SK-N-SH treated with all-trans-retinoic acid at 6 μM for 48 hours (cell line): ENCODE data around the gene RBM42.

Source experiments
- ATAC-seq: fragments of 200-7000 bp; cut with Tn5 transposase; 3 replicates; pipeline ENCODE4 v1.9.1; 2020; ENCODE audit warnings: mild to moderate bottlenecking, moderate library complexity
- ARNTL ChIP-seq: fragments of 450-650 bp; formaldehyde crosslinking; IDR thresholded peaks from 2 replicates; pipeline ENCODE4 v1.5.0; 2020; ENCODE audit warnings: low read depth, mild to moderate bottlenecking, moderate library complexity, borderline replicate concordance
- BACH2 ChIP-seq: fragments of 250-450 bp; sonication (Bioruptor Pico); IDR thresholded peaks from 2 replicates; pipeline ENCODE4 v1.9.0; 2021; ENCODE audit warnings: mild to moderate bottlenecking, borderline replicate concordance
- CSDC2 ChIP-seq: fragments of 250-450 bp; sonication (Bioruptor Pico); IDR thresholded peaks from 2 replicates; pipeline ENCODE4 v1.5.0; 2020; ENCODE audit warnings: mild to moderate bottlenecking, moderate library complexity
- ESRRG ChIP-seq: fragments of 250-450 bp; sonication (Bioruptor Pico); IDR thresholded peaks from 2 replicates; pipeline ENCODE4 v1.6.1; 2021; ENCODE audit warnings: mild to moderate bottlenecking
- GLIS3 ChIP-seq: fragments of 250-450 bp; sonication (Bioruptor Pico); IDR thresholded peaks from 2 replicates; pipeline ENCODE4 v1.5.0; 2020; ENCODE audit warnings: mild to moderate bottlenecking, moderate library complexity
- ISL1 ChIP-seq: fragments of 250-450 bp; sonication (Bioruptor Pico); IDR thresholded peaks from 2 replicates; pipeline ENCODE4 v2.1.2; 2022; ENCODE audit warnings: mild to moderate bottlenecking, moderate library complexity
- OSR1 ChIP-seq: fragments of 250-450 bp; sonication (Bioruptor Pico); IDR thresholded peaks from 2 replicates; pipeline ENCODE4 v1.8.0; 2022; ENCODE audit warnings: moderate library complexity, mild to moderate bottlenecking, inconsistent platforms
- PPARA ChIP-seq: fragments of 250-450 bp; sonication (Bioruptor Pico); IDR thresholded peaks from 2 replicates; pipeline ENCODE4 v1.5.0; 2020; ENCODE audit warnings: mild to moderate bottlenecking, borderline replicate concordance
- RARB ChIP-seq: fragments of 250-450 bp; sonication (Bioruptor Pico); IDR thresholded peaks from 2 replicates; pipeline ENCODE4 v1.8.0; 2021; ENCODE audit warnings: mild to moderate bottlenecking, moderate library complexity
- SNAI2 ChIP-seq: fragments of 250-450 bp; sonication (Bioruptor Pico); IDR thresholded peaks from 2 replicates; pipeline ENCODE4 v1.5.0; 2020; ENCODE audit warnings: mild to moderate bottlenecking, moderate library complexity
- TCF4 ChIP-seq: fragments of 250-450 bp; sonication (Bioruptor Pico); IDR thresholded peaks from 2 replicates; pipeline ENCODE4 v1.8.0; 2021; ENCODE audit warnings: mild to moderate bottlenecking, moderate library complexity, borderline replicate concordance
- TOX ChIP-seq: fragments of 250-450 bp; sonication (Bioruptor Pico); IDR thresholded peaks from 2 replicates; pipeline ENCODE4 v1.8.0; 2021; ENCODE audit warnings: mild to moderate bottlenecking, moderate library complexity, borderline replicate concordance
- ZFP3 ChIP-seq: fragments of 250-450 bp; sonication (Bioruptor Pico); IDR thresholded peaks from 2 replicates; pipeline ENCODE4 v1.5.0; 2020; ENCODE audit warnings: mild to moderate bottlenecking, moderate library complexity
- ZFP30 ChIP-seq: fragments of 450-650 bp; formaldehyde crosslinking; IDR thresholded peaks from 2 replicates; pipeline ENCODE4 v1.5.0; 2022; ENCODE audit warnings: mild to moderate bottlenecking, moderate library complexity
- ZNF70 ChIP-seq: fragments of 450-650 bp; formaldehyde crosslinking; IDR thresholded peaks from 2 replicates; pipeline ENCODE4 v1.5.0; 2020; ENCODE audit warnings: mild to moderate bottlenecking, moderate library complexity
- ZNF8 ChIP-seq: fragments of 450-650 bp; formaldehyde crosslinking; IDR thresholded peaks from 2 replicates; pipeline ENCODE4 v1.5.0; 2020; ENCODE audit warnings: mild to moderate bottlenecking, moderate library complexity
- TF ChIP-seq, protein P1 (sequence below): fragments of 250-450 bp; sonication (Bioruptor Pico); IDR thresholded peaks from 2 replicates; pipeline ENCODE4 v1.8.0; 2021; ENCODE audit warnings: low read depth, mild to moderate bottlenecking, moderate library complexity, borderline replicate concordance
- TF ChIP-seq, protein P2 (sequence below): fragments of 250-450 bp; sonication (Bioruptor Pico); IDR thresholded peaks from 2 replicates; pipeline ENCODE4 v1.5.0; 2020; ENCODE audit warnings: mild to moderate bottlenecking, moderate library complexity
- TF ChIP-seq, protein P3 (sequence below): fragments of 250-450 bp; sonication (Bioruptor Pico); IDR thresholded peaks from 2 replicates; pipeline ENCODE4 v1.5.1; 2020; ENCODE audit warnings: low read depth, mild to moderate bottlenecking, moderate library complexity
- TF ChIP-seq, protein P4 (sequence below): fragments of 250-450 bp; sonication (Bioruptor Pico); IDR thresholded peaks from 2 replicates; pipeline ENCODE4 v1.5.1; 2021; ENCODE audit warnings: mild to moderate bottlenecking, moderate library complexity

Gene RBM42

DNA sequence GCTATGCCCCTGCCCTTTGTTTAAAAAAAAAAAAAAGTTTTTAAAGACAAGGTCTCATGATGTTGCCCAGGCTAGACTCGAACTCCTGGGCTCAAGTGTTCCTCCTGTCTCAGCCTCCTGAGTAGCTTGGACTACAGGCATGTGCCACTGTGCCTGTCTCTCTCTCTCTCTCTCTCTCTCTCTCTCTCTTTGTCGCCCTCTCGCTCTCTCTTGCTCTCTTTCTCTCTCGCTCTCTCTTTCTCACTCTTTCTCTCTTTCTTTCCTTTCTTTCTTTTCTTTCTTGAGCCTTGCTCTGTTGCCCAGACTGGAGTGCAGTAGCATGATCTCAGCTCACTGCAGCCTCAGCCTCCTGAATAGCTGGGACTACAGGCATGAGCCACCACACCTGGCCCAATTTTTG is 26.8 kb downstream of the RBM42 start:
- TF ChIP-seq, protein P1, sequence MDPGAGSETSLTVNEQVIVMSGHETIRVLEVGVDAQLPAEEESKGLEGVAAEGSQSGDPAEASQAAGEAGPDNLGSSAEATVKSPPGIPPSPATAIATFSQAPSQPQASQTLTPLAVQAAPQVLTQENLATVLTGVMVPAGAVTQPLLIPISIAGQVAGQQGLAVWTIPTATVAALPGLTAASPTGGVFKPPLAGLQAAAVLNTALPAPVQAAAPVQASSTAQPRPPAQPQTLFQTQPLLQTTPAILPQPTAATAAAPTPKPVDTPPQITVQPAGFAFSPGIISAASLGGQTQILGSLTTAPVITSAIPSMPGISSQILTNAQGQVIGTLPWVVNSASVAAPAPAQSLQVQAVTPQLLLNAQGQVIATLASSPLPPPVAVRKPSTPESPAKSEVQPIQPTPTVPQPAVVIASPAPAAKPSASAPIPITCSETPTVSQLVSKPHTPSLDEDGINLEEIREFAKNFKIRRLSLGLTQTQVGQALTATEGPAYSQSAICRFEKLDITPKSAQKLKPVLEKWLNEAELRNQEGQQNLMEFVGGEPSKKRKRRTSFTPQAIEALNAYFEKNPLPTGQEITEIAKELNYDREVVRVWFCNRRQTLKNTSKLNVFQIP (CRISPR knock-in tag) = no peak
- TF ChIP-seq, protein P2, sequence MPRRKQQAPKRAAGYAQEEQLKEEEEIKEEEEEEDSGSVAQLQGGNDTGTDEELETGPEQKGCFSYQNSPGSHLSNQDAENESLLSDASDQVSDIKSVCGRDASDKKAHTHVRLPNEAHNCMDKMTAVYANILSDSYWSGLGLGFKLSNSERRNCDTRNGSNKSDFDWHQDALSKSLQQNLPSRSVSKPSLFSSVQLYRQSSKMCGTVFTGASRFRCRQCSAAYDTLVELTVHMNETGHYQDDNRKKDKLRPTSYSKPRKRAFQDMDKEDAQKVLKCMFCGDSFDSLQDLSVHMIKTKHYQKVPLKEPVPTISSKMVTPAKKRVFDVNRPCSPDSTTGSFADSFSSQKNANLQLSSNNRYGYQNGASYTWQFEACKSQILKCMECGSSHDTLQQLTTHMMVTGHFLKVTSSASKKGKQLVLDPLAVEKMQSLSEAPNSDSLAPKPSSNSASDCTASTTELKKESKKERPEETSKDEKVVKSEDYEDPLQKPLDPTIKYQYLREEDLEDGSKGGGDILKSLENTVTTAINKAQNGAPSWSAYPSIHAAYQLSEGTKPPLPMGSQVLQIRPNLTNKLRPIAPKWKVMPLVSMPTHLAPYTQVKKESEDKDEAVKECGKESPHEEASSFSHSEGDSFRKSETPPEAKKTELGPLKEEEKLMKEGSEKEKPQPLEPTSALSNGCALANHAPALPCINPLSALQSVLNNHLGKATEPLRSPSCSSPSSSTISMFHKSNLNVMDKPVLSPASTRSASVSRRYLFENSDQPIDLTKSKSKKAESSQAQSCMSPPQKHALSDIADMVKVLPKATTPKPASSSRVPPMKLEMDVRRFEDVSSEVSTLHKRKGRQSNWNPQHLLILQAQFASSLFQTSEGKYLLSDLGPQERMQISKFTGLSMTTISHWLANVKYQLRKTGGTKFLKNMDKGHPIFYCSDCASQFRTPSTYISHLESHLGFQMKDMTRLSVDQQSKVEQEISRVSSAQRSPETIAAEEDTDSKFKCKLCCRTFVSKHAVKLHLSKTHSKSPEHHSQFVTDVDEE = no peak
- no peak for TF ChIP-seq ARNTL (CRISPR knock-in tag)
- TF ChIP-seq ZFP30 (CRISPR knock-in tag) = no peak
- TF ChIP-seq GLIS3 (CRISPR knock-in tag) = no peak
- TF ChIP-seq RARB = no peak
- no peak for TF ChIP-seq BACH2 (CRISPR knock-in tag)
- TF ChIP-seq OSR1 = no peak
- no peak for TF ChIP-seq ZNF70 (CRISPR knock-in tag)
- TF ChIP-seq TOX = no peak
- TF ChIP-seq ZNF8 = no peak
- no peak for TF ChIP-seq CSDC2 (CRISPR knock-in tag)
- no peak for TF ChIP-seq ISL1 (CRISPR knock-in tag)
- no peak for TF ChIP-seq PPARA (CRISPR knock-in tag)
- TF ChIP-seq, protein P3, sequence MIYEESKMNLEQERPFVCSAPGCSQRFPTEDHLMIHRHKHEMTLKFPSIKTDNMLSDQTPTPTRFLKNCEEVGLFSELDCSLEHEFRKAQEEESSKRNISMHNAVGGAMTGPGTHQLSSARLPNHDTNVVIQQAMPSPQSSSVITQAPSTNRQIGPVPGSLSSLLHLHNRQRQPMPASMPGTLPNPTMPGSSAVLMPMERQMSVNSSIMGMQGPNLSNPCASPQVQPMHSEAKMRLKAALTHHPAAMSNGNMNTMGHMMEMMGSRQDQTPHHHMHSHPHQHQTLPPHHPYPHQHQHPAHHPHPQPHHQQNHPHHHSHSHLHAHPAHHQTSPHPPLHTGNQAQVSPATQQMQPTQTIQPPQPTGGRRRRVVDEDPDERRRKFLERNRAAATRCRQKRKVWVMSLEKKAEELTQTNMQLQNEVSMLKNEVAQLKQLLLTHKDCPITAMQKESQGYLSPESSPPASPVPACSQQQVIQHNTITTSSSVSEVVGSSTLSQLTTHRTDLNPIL (CRISPR knock-in tag) = no peak
- no peak for ATAC-seq

DNA sequence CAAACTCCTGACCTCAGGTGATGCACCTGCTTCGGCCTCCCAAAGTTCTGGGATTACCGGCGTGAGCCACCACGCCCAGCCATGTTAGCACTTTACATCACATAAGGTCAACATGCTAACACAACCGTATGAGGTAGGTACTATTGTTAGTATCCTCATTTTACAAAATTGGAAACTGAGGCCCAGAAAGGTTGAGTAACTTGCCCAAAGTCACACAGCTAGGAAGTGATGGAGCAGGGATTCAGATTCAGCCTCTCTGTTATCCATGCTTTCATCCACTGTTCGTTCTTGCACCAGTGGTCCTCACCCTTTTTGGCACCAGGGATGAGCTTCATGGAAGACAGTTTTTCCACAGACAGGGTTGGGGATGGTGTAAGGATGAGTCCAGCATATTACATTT is 27.9 kb downstream of the RBM42 start:
- ATAC-seq = no peak
- TF ChIP-seq ZNF8 (no peak), ZFP30 (CRISPR knock-in tag) (no peak), ZFP3 (no peak), GLIS3 (CRISPR knock-in tag) (no peak), CSDC2 (CRISPR knock-in tag) (no peak), ESRRG (no peak), ARNTL (CRISPR knock-in tag) (no peak), TCF4 (CRISPR knock-in tag) (no peak), OSR1 (no peak), PPARA (CRISPR knock-in tag) (no peak), SNAI2 (no peak), ISL1 (CRISPR knock-in tag) (no peak), ZNF70 (CRISPR knock-in tag) (no peak), RARB (no peak)
- TF ChIP-seq, protein P4, sequence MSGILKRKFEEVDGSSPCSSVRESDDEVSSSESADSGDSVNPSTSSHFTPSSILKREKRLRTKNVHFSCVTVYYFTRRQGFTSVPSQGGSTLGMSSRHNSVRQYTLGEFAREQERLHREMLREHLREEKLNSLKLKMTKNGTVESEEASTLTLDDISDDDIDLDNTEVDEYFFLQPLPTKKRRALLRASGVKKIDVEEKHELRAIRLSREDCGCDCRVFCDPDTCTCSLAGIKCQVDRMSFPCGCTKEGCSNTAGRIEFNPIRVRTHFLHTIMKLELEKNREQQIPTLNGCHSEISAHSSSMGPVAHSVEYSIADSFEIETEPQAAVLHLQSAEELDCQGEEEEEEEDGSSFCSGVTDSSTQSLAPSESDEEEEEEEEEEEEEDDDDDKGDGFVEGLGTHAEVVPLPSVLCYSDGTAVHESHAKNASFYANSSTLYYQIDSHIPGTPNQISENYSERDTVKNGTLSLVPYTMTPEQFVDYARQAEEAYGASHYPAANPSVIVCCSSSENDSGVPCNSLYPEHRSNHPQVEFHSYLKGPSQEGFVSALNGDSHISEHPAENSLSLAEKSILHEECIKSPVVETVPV (CRISPR knock-in tag) = no peak
- TF ChIP-seq, protein P1 (CRISPR knock-in tag) = no peak
- TF ChIP-seq, protein P3 (CRISPR knock-in tag) = no peak
